ENCODE results near the gene KIF2C.

KIF2C gene

GRCh38 chr1:44785501-44786137 is 46.0 kb downstream of the KIF2C start:
- ChIA-PET CTCF (interaction anchor here (1.0 to 6.4 kb wide), 9 partner anchors 8 to 233 kb away, joined by 3 to 40 read pairs (median 8); partner anchors contain the start of genes BTBD19, PLK3 and RPS8), POLR2A (interaction anchor here (1.2 to 2.4 kb wide), 4 partner anchors 10 to 34 kb away, joined by 4 to 7 read pairs (median 6); partner anchors contain the start of genes PLK3 and RPS8)
- peak overlapping the region; percentile 50 for H3K4me3 ChIP-seq (ENCODE audit: low read depth, low read length)
- no peak for TF ChIP-seq CTCF (IDR thresholded peaks at IDR 0.05; ENCODE audit: insufficient read depth, low read length, missing control alignments)
- DNase-seq (ENCODE audit: low read depth, low spot score), result no peak

- TF ChIP-seq CTCF (IDR thresholded peaks at IDR 0.05; ENCODE audit: insufficient read depth, low read length, missing control alignments), result peak; percentile 96
- DNase-seq (ENCODE audit: low read depth, low spot score), result no peak
- H3K4me3 ChIP-seq (ENCODE audit: low read depth, low read length), result peak overlapping the region; percentile 50
- ChIA-PET CTCF (interaction anchor here (0.7 to 6.4 kb wide), 15 partner anchors 7 to 514 kb away, joined by 3 to 40 read pairs (median 6); partner anchors contain the start of genes BTBD19, HECTD3, PLK3 and RNU5D-1), POLR2A (interaction anchor here (0.8 to 1.5 kb wide), 4 partner anchors 10 to 32 kb away, joined by 4 to 7 read pairs (median 6); partner anchors contain the start of genes PLK3 and RPS8)
These were observed 46.7 kb downstream of the KIF2C start for GRCh38 chr1:44786138-44786840.

- TF ChIP-seq CTCF (IDR thresholded peaks at IDR 0.05; ENCODE audit: insufficient read depth, low read length, missing control alignments), result no peak
- ChIA-PET POLR2A (interaction anchor here (0.8 to 1.2 kb wide), 3 partner anchors 11 to 32 kb away, joined by 4 to 7 read pairs (median 7); partner anchors contain the start of gene PLK3), CTCF (interaction anchor here (0.7 to 6.4 kb wide), 11 partner anchors 9 to 513 kb away, joined by 3 to 40 read pairs (median 6); partner anchors contain the start of genes HECTD3, PLK3, RNU5D-1 and RPS8)
- H3K4me3 ChIP-seq (ENCODE audit: low read depth, low read length), result no peak overlapping the region
- no peak for DNase-seq (ENCODE audit: low read depth, low spot score)
These were observed 47.3 kb downstream of the KIF2C start for GRCh38 chr1:44786841-44787426.

- no peak overlapping the region for H3K4me3 ChIP-seq (ENCODE audit: low read depth, low read length)
- CTCF ChIA-PET, result interaction anchor here (1.0 to 6.4 kb wide), 9 partner anchors 10 to 224 kb away, joined by 3 to 40 read pairs (median 5); partner anchors contain the start of genes HECTD3, PLK3, RNU5D-1 and RPS8
- no peak for TF ChIP-seq CTCF (IDR thresholded peaks at IDR 0.05; ENCODE audit: insufficient read depth, low read length, missing control alignments)
- POLR2A ChIA-PET, result no interaction called here
- no peak for DNase-seq (ENCODE audit: low read depth, low spot score)
These were observed 47.9 kb downstream of the KIF2C start for GRCh38 chr1:44787506-44787905.

GRCh38 chr1:44788120-44788860 is 48.7 kb downstream of the KIF2C start, which contains the start of gene BEST4:
TSS of gene BEST4 (minus strand) at chr1:44788170. CDS start at chr1:44787705, 465 bp downstream.
- TF ChIP-seq CTCF (IDR thresholded peaks at IDR 0.05; ENCODE audit: insufficient read depth, low read length, missing control alignments), result no peak
- CTCF ChIA-PET, result interaction anchor here (1.0 to 6.4 kb wide), 6 partner anchors 9 to 59 kb away, joined by 3 to 40 read pairs (median 14); partner anchors contain the start of genes PLK3, RNU5D-1 and RPS8
- DNase-seq (ENCODE audit: low read depth, low spot score), result no peak
- POLR2A ChIA-PET, result no interaction called here
- no peak within 1 kb of the TSS for H3K4me3 ChIP-seq (ENCODE audit: low read depth, low read length)
